ENCODE data around the gene FGFR1OP2. TPM values are rescaled to one million over a fixed set of nuclear protein-coding genes. Genes with fewer than 3 reads are reported as not detected.
A peak's percentile ranks its signal among the peaks of the same experiment; 100 is the strongest.

The FGFR1OP2 gene
- total and polyA plus RNA-seq, 2 donors (not counting 1 experiment from before 2014, with no cell fraction given): 36.4 to 60.8 TPM

GRCh38 chr12:27014085-27014858 lies 76.0 kb downstream of the FGFR1OP2 start, which contains the start of gene TM7SF3:
TSS of gene TM7SF3 (minus strand) at chr12:27014384. CDS start at chr12:27014168, 216 bp downstream.
- no peaks in the 10 kb centered on the region for H3K9me3 ChIP-seq (ENCODE audit: control insufficient read depth, insufficient read depth, low read depth, low read length)
- H2AFZ ChIP-seq (ENCODE audit: low read length): peak within 1 kb of the TSS; percentile 92
- peak; percentile 65 to 94 for TF ChIP-seq CTCF (conservative IDR thresholded peaks at IDR 0.05 in 1 of 2, IDR thresholded peaks at IDR 0.05 in 1 of 2; ENCODE audit: low read depth in 1 of 2, low read length in 2 of 2)
- no peak for TF ChIP-seq EZH2 (IDR thresholded peaks at IDR 0.05; ENCODE audit: low read length, missing control alignments)
- H3K79me2 ChIP-seq (ENCODE audit: control insufficient read depth, insufficient read depth, low read length): peaks cover 2% of the 10 kb centered on the region
- peak; percentile 82 to 86 for DNase-seq (ENCODE audit: low read depth in 2 of 2)
- H3K4me3 ChIP-seq (replicated peaks in 1 of 4; ENCODE audit: control extremely low read depth in 1 of 4, insufficient read depth in 1 of 4, low read depth in 3 of 4, low read length in 4 of 4): peak within 1 kb of the TSS; percentile 82 to 96 (median 90)
- no peaks in the 10 kb centered on the region for H3K36me3 ChIP-seq (ENCODE audit: control insufficient read depth, insufficient read depth, low read length)
- H4K20me1 ChIP-seq (ENCODE audit: control insufficient read depth, extremely low read depth, insufficient read depth, low read length): no peaks in the 10 kb centered on the region
- H3K27me3 ChIP-seq (ENCODE audit: control insufficient read depth, insufficient read depth, low read length): no peaks in the 10 kb centered on the region
- peak within 1 kb of the TSS; percentile 59 for H3K27ac ChIP-seq (ENCODE audit: insufficient read depth, low read length)
- peaks cover 2% of the 10 kb centered on the region for H3K4me1 ChIP-seq (ENCODE audit: control insufficient read depth, extremely low read depth, insufficient read depth, low read length)
- peak within 1 kb of the TSS; percentile 87 for H3K4me2 ChIP-seq (ENCODE audit: extremely low read depth, insufficient read depth, low read length)
- peak within 1 kb of the TSS; percentile 50 for H3K9ac ChIP-seq (ENCODE audit: insufficient read depth, low read length)

GRCh38 chr12:27014859-27015729 lies 76.8 kb downstream of the FGFR1OP2 start:
- peak in 1 of 2 donors; percentile 14 for TF ChIP-seq CTCF (conservative IDR thresholded peaks at IDR 0.05 in 1 of 2, IDR thresholded peaks at IDR 0.05 in 1 of 2; ENCODE audit: low read depth in 1 of 2, low read length in 2 of 2)
- no peak for TF ChIP-seq EZH2 (IDR thresholded peaks at IDR 0.05; ENCODE audit: low read length, missing control alignments)
- DNase-seq (ENCODE audit: low read depth in 2 of 2): no peak

DNA sequence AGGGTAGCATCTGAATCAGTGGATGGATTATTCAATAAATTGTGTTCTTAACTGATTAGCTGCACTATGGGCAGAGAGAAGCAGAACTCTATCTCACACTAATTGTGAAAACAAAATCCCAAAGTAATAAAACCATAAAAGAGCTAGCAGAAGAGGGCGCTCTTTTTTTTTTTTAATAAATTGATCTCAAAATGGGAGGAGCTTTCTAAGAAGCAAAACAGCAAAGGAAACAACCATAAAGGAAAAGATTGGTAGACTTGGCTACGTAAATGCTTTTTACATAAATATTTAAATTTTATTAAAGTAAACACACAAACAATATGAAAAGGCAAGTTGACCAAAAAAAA lies 77.4 kb downstream of the FGFR1OP2 start:
- H3K27ac ChIP-seq (ENCODE audit: insufficient read depth, low read length): no peak overlapping the region
- no peaks in the 10 kb centered on the region for H3K27me3 ChIP-seq (ENCODE audit: control insufficient read depth, insufficient read depth, low read length)
- peaks cover 2% of the 10 kb centered on the region for H3K79me2 ChIP-seq (ENCODE audit: control insufficient read depth, insufficient read depth, low read length)
- no peak overlapping the region for H2AFZ ChIP-seq (ENCODE audit: low read length)
- H3K36me3 ChIP-seq (ENCODE audit: control insufficient read depth, insufficient read depth, low read length): no peaks in the 10 kb centered on the region
- no peak overlapping the region for H3K9ac ChIP-seq (ENCODE audit: insufficient read depth, low read length)
- peak in 1 of 2 donors; percentile 31 for TF ChIP-seq CTCF (conservative IDR thresholded peaks at IDR 0.05 in 1 of 2, IDR thresholded peaks at IDR 0.05 in 1 of 2; ENCODE audit: low read depth in 1 of 2, low read length in 2 of 2)
- no peak for TF ChIP-seq EZH2 (IDR thresholded peaks at IDR 0.05; ENCODE audit: low read length, missing control alignments)
- no peak overlapping the region for H3K4me2 ChIP-seq (ENCODE audit: extremely low read depth, insufficient read depth, low read length)
- H3K4me1 ChIP-seq (ENCODE audit: control insufficient read depth, extremely low read depth, insufficient read depth, low read length): no peaks in the 10 kb centered on the region
- no peaks in the 10 kb centered on the region for H4K20me1 ChIP-seq (ENCODE audit: control insufficient read depth, extremely low read depth, insufficient read depth, low read length)
- peak overlapping the region in 1 of 4 experiments; percentile 27 for H3K4me3 ChIP-seq (replicated peaks in 1 of 4; ENCODE audit: control extremely low read depth in 1 of 4, insufficient read depth in 1 of 4, low read depth in 3 of 4, low read length in 4 of 4)
- no peaks in the 10 kb centered on the region for H3K9me3 ChIP-seq (ENCODE audit: control insufficient read depth, insufficient read depth, low read depth, low read length)
- peak; percentile 34 to 73 for DNase-seq (ENCODE audit: low read depth in 2 of 2)

More at GRCh38 chr12:27014859-27015729, 76.8 kb downstream of the FGFR1OP2 start:
- H3K4me1 ChIP-seq (ENCODE audit: control insufficient read depth, extremely low read depth, insufficient read depth, low read length): no peaks in the 10 kb centered on the region
- peak overlapping the region; percentile 87 for H3K4me2 ChIP-seq (ENCODE audit: extremely low read depth, insufficient read depth, low read length)
- H3K36me3 ChIP-seq (ENCODE audit: control insufficient read depth, insufficient read depth, low read length): no peaks in the 10 kb centered on the region
- H3K27me3 ChIP-seq (ENCODE audit: control insufficient read depth, insufficient read depth, low read length): no peaks in the 10 kb centered on the region
- H3K27ac ChIP-seq (ENCODE audit: insufficient read depth, low read length): peak overlapping the region; percentile 59
- peak overlapping the region; percentile 12 to 93 (median 52) for H3K4me3 ChIP-seq (replicated peaks in 1 of 4; ENCODE audit: control extremely low read depth in 1 of 4, insufficient read depth in 1 of 4, low read depth in 3 of 4, low read length in 4 of 4)
- no peaks in the 10 kb centered on the region for H3K9me3 ChIP-seq (ENCODE audit: control insufficient read depth, insufficient read depth, low read depth, low read length)
- peaks cover 2% of the 10 kb centered on the region for H3K79me2 ChIP-seq (ENCODE audit: control insufficient read depth, insufficient read depth, low read length)
- peak overlapping the region; percentile 68 for H2AFZ ChIP-seq (ENCODE audit: low read length)
- no peaks in the 10 kb centered on the region for H4K20me1 ChIP-seq (ENCODE audit: control insufficient read depth, extremely low read depth, insufficient read depth, low read length)
- H3K9ac ChIP-seq (ENCODE audit: insufficient read depth, low read length): no peak overlapping the region

Data from fibroblast of lung (primary cell).